Kidney tubule cell (primary cell): ENCODE results near the gene GAS7.

Experiments used
- DNase-seq: peaks from one replicate; pipeline ENCODE4 v3.0.0-alpha.2; 2018; ENCODE audit warnings: low spot score

Gene GAS7

DNA sequence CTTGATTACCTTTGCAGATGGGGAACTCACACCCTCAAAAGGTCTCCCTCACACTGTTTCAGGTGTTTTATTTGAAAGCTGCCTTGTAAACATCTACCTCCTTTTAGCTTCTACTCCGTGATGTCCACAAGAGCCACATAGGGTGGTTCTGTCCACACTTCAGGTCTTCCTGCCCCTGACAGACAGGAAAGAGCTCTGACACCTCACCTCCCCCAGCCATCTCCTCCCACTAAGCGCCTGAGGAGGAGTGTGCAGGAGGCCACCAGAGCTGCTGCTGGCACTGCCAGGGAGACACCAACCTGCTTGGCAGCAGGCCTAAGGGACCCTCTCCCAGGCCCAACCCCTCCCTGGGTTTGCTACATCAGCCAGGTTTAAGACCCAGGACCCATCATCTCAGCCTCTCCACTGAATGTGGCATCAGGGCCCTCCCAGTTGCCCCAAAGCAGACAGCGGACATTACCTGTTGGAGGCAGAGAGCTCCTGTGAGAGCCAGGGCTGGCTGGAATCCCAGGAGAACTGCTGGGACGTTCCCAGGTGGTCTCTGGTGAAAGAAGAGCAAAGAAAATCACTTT is 217.0 kb downstream of the GAS7 start:
- no peak for DNase-seq

DNA sequence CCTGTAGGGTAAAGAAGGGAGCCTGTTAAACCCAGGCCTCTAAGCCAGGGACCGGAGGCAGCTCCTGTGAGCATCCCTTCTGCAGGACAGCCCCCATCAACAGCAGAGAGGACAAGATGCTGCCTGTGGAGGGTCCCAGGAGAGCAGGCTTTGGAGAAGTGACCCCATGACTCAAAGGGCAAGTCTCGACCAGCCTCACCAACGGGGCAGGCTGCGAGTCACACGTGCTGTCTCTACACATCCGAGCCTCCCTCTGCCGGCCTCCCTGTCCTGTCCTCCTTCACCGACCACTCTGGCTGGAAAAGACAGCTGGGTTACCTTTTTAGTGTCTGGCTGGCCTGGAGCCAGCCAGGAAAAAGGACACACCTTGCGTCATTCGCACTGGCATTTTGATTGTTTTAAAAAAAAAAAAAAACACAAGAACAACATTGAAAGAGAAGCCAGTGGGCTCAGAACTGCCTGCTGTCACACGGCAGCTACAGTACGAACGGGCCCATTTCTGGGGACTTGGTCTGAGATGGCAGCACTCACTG is 218.9 kb downstream of the GAS7 start:
- peak; percentile 15 for DNase-seq

GRCh38 chr17:9977180-9977575 is 221.2 kb downstream of the GAS7 start:
- DNase-seq, result no peak

DNA sequence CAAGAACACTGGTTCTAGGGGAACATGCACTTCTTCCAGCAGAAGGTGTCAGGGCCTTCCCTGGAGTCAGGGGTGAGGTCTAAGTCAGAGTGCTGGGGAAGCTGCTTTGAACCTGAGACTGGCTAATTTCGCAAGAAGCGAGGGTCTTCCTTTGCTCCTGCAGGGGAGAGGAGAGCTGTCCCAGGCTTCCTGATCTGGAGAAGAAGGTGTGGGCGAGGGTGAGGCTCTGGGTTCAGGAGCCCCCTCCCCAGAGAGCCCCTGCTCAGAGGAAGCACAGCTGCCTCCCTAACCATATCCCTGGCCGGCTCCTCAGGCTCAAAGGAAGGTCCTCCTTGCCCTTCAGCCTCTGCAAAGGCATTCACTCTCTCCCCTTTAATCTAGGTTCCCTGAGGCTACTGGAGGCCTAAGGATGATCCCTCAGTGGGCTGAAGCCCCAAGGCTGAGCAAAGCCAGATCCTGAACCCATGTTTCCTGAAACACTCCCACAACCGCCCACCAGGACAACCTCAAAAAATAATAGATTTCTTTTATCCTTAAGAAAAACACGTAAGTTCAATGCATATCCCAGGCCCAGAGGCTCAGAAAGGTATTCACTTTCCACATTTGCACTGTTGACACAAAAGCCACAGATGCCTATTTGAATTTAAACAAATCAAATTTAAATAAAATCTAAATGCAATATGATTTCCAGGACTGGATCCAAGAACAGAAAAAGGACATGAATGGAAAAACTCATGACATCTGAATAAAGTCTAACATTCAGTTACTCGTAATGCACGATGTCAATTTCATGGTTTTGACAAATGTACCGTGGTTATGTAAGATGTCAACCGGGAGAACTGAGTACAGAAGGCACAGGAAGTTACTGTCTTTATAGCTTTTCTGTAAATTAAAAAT is 221.9 kb downstream of the GAS7 start:
- DNase-seq, result no peak

- no peak for DNase-seq
Observed at GRCh38 chr17:9974448-9975381, 223.7 kb downstream of the GAS7 start.

- DNase-seq, result no peak
Observed at GRCh38 chr17:9973669-9974447, 224.5 kb downstream of the GAS7 start.

DNA sequence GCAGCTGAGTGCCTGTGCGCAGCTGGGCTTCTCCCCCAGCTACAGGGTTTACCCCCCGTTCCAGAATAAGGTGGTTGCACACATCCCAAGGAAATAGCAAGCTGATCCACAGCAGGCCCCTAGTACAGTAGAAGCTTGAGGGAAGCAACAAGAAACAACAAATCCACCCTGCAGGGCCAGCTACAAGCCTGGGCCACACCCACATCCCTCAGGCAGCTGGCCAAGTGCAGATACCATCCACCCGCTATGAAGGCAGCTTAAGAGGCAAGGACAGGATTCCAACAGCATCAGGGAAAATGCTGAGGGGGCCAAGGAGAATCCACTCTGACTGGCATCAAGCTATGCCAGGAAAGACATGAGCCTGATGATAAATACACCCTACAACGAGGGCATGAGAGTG is 226.4 kb downstream of the GAS7 start:
- DNase-seq, result no peak

GRCh38 chr17:9969301-9969935 is 229.0 kb downstream of the GAS7 start:
- DNase-seq, result no peak

- DNase-seq, result no peak
Observed at GRCh38 chr17:9968881-9969280, 229.5 kb downstream of the GAS7 start.

- no peak for DNase-seq
Observed at GRCh38 chr17:9968008-9968407, 230.4 kb downstream of the GAS7 start.

- DNase-seq, result peak; percentile 37
Observed at GRCh38 chr17:9959377-9959981, 238.9 kb downstream of the GAS7 start.

DNA sequence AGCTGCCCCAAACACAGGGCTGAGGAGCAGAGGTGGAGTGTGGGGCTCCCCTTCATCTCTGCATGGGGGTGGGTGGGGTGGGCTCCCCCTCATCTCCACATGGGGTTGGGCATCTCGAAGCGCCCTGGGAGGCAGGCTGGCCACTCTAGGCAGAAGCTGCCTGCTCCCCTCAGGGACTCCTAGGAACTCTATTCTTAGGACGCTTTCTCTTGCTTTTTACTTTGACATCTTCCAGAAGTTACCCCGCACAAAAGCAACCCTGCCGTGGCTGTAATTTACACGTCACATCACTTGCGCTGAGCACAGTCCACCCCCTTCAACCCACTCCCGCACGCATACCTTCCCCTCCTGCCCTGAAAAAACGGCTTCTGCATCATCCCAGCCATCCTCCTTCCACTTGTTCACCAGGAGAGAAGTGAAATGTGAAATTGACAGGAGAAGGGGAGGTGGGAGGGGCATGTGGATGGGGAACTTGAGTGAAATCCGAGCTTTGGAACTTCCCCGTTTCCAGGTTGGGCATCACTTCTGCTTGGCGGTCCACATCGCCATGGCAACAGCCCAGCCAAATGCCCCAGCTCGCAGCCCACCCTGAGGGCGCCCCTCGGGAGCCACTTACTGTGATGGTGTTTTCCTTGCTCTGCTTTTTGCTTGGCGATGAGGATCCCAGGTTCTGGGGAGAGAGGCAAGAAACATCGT is 239.7 kb downstream of the GAS7 start:
- DNase-seq, result no peak

GRCh38 chr17:9957244-9957643 is 241.2 kb downstream of the GAS7 start:
- DNase-seq, result no peak

GRCh38 chr17:9956474-9957131 is 241.8 kb downstream of the GAS7 start:
- DNase-seq, result no peak

DNA sequence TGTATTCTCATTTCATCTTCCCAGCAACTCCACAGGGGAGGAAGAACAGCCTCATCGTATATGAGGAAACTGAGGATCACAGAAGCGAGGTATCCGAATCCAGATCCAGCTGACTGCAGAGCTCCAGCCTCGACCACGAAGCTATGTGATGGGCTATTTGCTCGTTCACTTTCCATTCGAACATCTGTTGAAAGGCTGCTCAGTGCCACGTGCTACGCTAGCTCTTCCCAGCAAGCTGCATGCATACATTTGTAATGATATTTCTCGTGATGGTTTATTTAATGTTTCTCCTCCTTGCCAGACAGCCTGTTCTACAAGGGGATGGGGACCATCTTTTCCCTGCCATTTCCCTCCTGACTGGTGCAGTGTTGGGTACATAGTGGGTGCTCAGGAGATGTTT is 244.9 kb downstream of the GAS7 start:
- no peak for DNase-seq

DNA sequence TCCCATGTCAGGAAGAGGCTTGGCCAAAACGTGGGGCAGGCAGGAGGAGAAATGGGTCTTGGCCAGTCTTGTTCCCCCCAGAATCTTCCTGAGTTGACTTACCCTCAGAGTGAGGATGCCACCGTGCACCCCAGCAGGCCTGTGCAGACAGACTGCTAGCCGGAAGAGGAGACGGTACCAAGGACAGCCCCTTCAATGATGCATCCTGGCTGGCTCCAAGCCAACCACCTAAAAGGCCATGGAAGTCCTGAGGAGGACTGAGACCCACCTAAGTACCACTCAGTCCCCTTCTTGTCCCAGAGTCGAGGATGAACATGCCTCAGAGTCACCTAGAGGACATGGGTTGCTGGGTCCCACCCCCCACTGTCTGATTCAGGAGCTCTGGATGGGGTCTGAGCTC is 246.6 kb downstream of the GAS7 start:
- no peak for DNase-seq

- no peak for DNase-seq
Observed at GRCh38 chr17:9948928-9949327, 249.5 kb downstream of the GAS7 start.

DNA sequence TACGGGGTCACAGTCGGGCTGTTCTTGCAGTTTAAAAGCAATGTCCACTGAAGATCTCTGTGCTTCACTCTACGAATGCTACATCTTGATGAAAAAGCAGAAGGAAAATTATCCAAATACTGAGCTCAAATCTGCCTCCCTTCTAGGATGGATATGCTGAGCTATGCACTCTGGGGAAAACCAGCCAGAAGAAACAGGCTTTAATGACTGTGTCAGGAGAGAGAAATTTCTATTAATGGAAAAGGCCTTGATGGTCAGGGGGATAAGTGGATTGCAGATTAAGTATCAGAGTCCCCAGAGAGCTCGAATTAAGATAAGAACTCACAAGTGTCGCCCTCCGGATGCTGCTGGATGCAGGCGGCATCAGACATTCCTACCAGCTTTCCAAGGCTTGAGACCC is 253.7 kb downstream of the GAS7 start:
- DNase-seq, result no peak

DNA sequence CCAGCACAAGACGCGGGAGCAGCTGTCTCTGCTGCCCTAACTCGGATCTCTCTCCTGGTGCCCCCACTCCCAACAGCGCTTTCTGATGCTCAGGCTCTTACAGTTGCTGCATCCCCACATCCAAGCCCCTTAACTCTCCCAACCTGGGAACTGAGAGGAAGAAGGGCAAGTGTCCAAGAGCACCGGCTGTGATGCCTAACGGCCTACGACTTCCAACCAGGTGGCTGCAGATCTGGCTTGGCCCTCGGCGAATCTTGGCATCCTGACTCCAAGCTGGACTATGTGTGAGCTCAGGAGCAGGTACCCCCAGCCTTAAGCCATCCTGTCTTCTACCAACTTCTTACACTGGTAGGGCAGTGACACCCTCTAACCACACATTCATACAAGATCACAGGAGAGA is 255.1 kb downstream of the GAS7 start:
- DNase-seq, result no peak
